Right cardiac atrium (tissue), 5 donors: Measurements from ENCODE around the gene VWA7. TPM values are rescaled to one million over a fixed set of nuclear protein-coding genes. Genes with fewer than 3 reads are reported as not detected.
"Not testable (repeated sequence)": the region's sequence is repeated elsewhere in the genome, so short reads cannot be mapped to it uniquely, and the experiment has no call there.

Source experiments
- ATAC-seq, 2 donors: fragments of 200-7000 bp; cut with Tn5 transposase; one replicate each; pipeline versions ENCODE4 v1.8.0 to v1.9.1; 2020; ENCODE audit warnings: moderate library complexity in 2 of 2, mild to moderate bottlenecking in 1 of 2
- DNase-seq, 3 donors: peaks; one replicate each; pipeline ENCODE4 v3.0.0-alpha.2; 2020
- H3K27ac ChIP-seq: one replicate; pipeline ENCODE4 v1.5.1; 2013; ENCODE audit warnings: mild to moderate bottlenecking, low read length, control low read depth, moderate library complexity
- H3K27me3 ChIP-seq: one replicate; pipeline ENCODE4 v1.6.1; 2013; ENCODE audit not compliant: control insufficient read depth, insufficient read depth
- H3K4me1 ChIP-seq: one replicate; pipeline ENCODE4 v1.6.1; 2013; ENCODE audit warnings: low read length; ENCODE audit not compliant: control insufficient read depth, insufficient read depth
- H3K4me3 ChIP-seq: one replicate; pipeline ENCODE4 v1.5.1; 2013; ENCODE audit warnings: low read length, control low read depth
- H3K9me3 ChIP-seq: one replicate; pipeline ENCODE4 v1.6.1; 2013; ENCODE audit warnings: low read length; ENCODE audit not compliant: control insufficient read depth
- WGBS: extraction: QIAGEN DNeasy Blood & Tissue Kit; methylation state at CpG from one replicate; pipeline ENCODE4 v1.1.7; 2013; 5-methylcytosine and 5-hydroxymethylcytosine counted together
- intact Hi-C, 4 donors: fragments of 100-400 bp; cut with DNase I; formaldehyde crosslinking; loops; one replicate each; pipeline versions ENCODE4 v1.11.0 to v1.14.0; 2022 to 2023
- polyA plus RNA-seq: library from polyadenylated mRNA; stranded (reverse); fragments of 200-250 nt; gene quantifications from one replicate; pipeline ENCODE4 v1.2.3, GENCODE V29; 2013
- total RNA-seq, 4 donors: library from RNA; stranded (reverse); fragmentation: NEBNext Ultra II Directional; extraction: Animal tissue kit (Norgen Biotek cat#: 25700); gene quantifications; one replicate each; pipeline ENCODE4 v1.2.1, GENCODE V29; 2021
- donor health status: healthy with polysubstance abuse.
- donor health status: DM: no; HTN: yes; CAD: no.
- donor health status: DM: no; HTN: no; CAD: no.
- donor health status: DM: no; HTN: yes; CAD: no; lungs with severe emphysema.
- donor health status: DM: yes; HTN: yes; CAD: no.

VWA7 gene
- total and polyA plus RNA-seq, 5 donors = 3.2 to 12.8 (median 7.0) TPM

DNA sequence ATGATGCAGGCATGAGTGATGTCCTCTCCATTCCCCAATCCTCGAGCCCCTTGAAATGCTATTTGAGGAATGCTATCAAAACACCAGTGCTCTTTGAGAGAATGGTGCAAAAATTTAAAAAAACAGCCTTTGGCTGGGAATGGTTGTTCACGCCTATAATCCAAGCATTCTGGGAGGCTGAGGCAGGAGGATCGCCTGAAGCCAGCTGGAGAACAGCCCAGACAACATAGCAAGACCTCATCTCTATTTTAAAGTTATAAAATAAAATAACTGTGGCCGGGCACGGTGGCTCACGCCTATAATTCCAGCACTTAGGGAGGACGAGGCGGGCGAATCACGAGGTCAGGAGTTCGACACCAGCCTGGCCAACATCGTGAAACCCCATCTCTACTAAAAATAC lies 22.7 kb upstream of the VWA7 start:
- Histone ChIP-seq H3K9me3 (no peaks in the 10 kb centered on the region), H3K4me3 (no peak overlapping the region), H3K27me3 (no peaks in the 10 kb centered on the region), H3K4me1 (no peaks in the 10 kb centered on the region), H3K27ac (no peak overlapping the region)
- DNase-seq = peak in 1 of 3 donors; percentile 54
- WGBS = 75% methylated on average over 12 of the region's 12 CpGs
- intact Hi-C loops = no loop called here
- ATAC-seq = no peak

DNA sequence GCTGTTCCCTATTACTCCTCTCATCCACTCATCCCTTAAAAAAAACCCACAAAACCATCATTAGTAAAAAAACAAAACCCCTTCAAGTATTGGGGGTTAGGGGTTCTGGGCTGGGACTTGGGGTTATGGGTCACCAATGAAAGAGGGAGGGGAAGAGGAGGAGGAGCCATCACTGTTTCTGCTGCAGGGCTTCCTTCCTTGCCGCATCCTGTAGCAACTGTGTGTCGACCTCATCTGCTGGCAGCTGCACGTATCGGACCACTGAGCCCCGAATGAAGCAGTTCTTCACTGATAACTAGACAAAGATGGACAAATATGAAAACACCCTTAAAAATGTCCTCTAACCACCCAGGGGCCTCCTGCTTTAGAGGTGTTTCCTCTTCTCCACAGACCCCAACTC lies 20.5 kb upstream of the VWA7 start:
- H3K27ac ChIP-seq = no peak overlapping the region
- no peaks in the 10 kb centered on the region for H3K4me1 ChIP-seq
- ATAC-seq = no peak
- no peak overlapping the region for H3K4me3 ChIP-seq
- 43% methylated on average over 5 of the region's 5 CpGs for WGBS
- intact Hi-C loops = no loop called here
- no peaks in the 10 kb centered on the region for H3K27me3 ChIP-seq
- H3K9me3 ChIP-seq = no peaks in the 10 kb centered on the region
- DNase-seq = peak in 2 of 3 donors; percentile 7 to 41

- DNase-seq (no peak), ATAC-seq (no peak)
- Histone ChIP-seq H3K27ac (no peak overlapping the region), H3K27me3 (no peaks in the 10 kb centered on the region), H3K4me3 (no peak overlapping the region), H3K4me1 (no peaks in the 10 kb centered on the region), H3K9me3 (no peaks in the 10 kb centered on the region)
- intact Hi-C loops = no loop called here
- 75% methylated on average over 2 of the region's 2 CpGs for WGBS
Observed at GRCh38 chr6:31796993-31797385, 19.9 kb upstream of the VWA7 start.

GRCh38 chr6:31795616-31796298 lies 18.6 kb upstream of the VWA7 start, which contains the start of gene VARS1:
TSS of gene VARS1 (minus strand) at chr6:31795752. CDS start at chr6:31795217, 535 bp downstream.
- peak; percentile 95 to 98 (median 97) for DNase-seq
- ATAC-seq = peak; percentile 93 to 95
- WGBS = under 1% methylated on average over 75 of the region's 75 CpGs
- intact Hi-C loops = no loop called here
- no peaks in the 10 kb centered on the region for H3K4me1 ChIP-seq
- peak within 1 kb of the TSS; percentile 91 for H3K27ac ChIP-seq
- peak within 1 kb of the TSS; percentile 69 for H3K4me3 ChIP-seq
- H3K27me3 ChIP-seq = no peaks in the 10 kb centered on the region
- H3K9me3 ChIP-seq = no peaks in the 10 kb centered on the region

GRCh38 chr6:31794866-31795615 lies 17.9 kb upstream of the VWA7 start:
- Histone ChIP-seq H3K9me3 (no peaks in the 10 kb centered on the region), H3K4me1 (no peaks in the 10 kb centered on the region), H3K4me3 (peak overlapping the region; percentile 69), H3K27me3 (no peaks in the 10 kb centered on the region), H3K27ac (peak overlapping the region; percentile 91)
- DNase-seq = peak in 1 of 3 donors; percentile 61
- intact Hi-C loops = loop anchor here in 1 of 4 donors (5.0 kb wide), 1 partner anchor 53 kb away; the partner anchor contains the start of gene MSH5
- ATAC-seq = peak; percentile 14 to 19
- WGBS = under 1% methylated on average over 44 of the region's 44 CpGs

- intact Hi-C loops = loop anchor here in 1 of 4 donors (5.0 kb wide), 1 partner anchor 52 kb away; the partner anchor contains the start of gene MSH5
- no peak for ATAC-seq
- H3K27me3 ChIP-seq = no peaks in the 10 kb centered on the region
- H3K4me1 ChIP-seq = no peaks in the 10 kb centered on the region
- peak overlapping the region; percentile 69 for H3K4me3 ChIP-seq
- H3K27ac ChIP-seq = no peak overlapping the region
- DNase-seq = no peak
- H3K9me3 ChIP-seq = no peaks in the 10 kb centered on the region
- 18% methylated on average over 7 of the region's 7 CpGs for WGBS
Observed at GRCh38 chr6:31794294-31794865, 17.3 kb upstream of the VWA7 start.

- intact Hi-C loops = loop anchor here in 1 of 4 donors (5.0 kb wide), 1 partner anchor 52 kb away; the partner anchor contains the start of gene MSH5
- H3K4me3 ChIP-seq, H3K27ac ChIP-seq, H3K4me1 ChIP-seq, ATAC-seq, H3K27me3 ChIP-seq, H3K9me3 ChIP-seq: not testable (repeated sequence)
- peak in 1 of 3 donors; percentile 7 for DNase-seq
- WGBS = 89% methylated on average over 6 of the region's 6 CpGs
Observed at GRCh38 chr6:31793927-31794245, 16.8 kb upstream of the VWA7 start.

DNA sequence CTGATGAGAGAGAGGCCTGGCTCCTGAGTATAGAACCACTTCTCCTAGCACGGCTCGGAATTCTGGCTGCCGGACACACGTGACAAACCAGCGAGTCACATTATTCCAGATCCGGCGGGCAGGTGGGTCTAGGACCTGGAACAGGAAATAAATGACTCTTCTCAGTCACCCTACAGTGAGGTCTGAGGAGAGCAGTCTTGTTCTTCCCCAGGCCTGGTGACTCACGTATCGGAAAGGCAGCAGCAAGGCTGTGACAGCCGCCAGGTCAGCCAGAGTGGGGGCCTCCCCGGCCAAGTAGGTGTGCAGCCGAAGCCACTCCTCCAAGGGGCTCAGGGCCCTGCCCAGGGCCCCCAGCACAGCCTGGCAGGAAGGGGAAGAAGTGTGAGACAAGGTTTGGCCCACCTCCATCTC lies 15.6 kb upstream of the VWA7 start:
- H3K9me3 ChIP-seq = no peaks in the 10 kb centered on the region
- no peaks in the 10 kb centered on the region for H3K4me1 ChIP-seq
- no peak for ATAC-seq
- no peak overlapping the region for H3K27ac ChIP-seq
- no peak overlapping the region for H3K4me3 ChIP-seq
- H3K27me3 ChIP-seq = no peaks in the 10 kb centered on the region
- 90% methylated on average over 12 of the region's 12 CpGs for WGBS
- peak in 2 of 3 donors; percentile 27 to 46 for DNase-seq
- intact Hi-C loops = loop anchor here in 1 of 4 donors (5.0 kb wide), 1 partner anchor 50 kb away; the partner anchor contains the start of gene MSH5

DNA sequence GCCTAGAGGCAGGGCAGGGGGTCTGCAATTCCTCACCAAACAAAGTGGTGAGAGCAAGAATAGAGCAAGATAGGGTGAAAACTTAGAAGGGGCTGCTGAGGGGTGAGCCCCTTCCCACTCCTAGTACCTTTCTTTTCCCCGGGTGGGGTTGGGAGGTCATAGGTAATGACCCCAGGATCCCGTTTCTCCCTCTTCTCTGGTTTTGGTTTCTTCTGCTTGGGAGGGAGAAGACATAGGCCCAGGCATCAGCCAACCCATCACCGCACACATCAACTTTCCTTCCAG lies 14.9 kb upstream of the VWA7 start:
- intact Hi-C loops = loop anchor here in 1 of 4 donors (5.0 kb wide), 1 partner anchor 50 kb away; the partner anchor contains the start of gene MSH5
- 77% methylated on average over 3 of the region's 3 CpGs for WGBS
- peak in 1 of 3 donors; percentile 3 for DNase-seq
- H3K4me3 ChIP-seq = no peak overlapping the region
- H3K27ac ChIP-seq = no peak overlapping the region
- H3K27me3 ChIP-seq = no peaks in the 10 kb centered on the region
- no peaks in the 10 kb centered on the region for H3K9me3 ChIP-seq
- no peaks in the 10 kb centered on the region for H3K4me1 ChIP-seq
- ATAC-seq = no peak

GRCh38 chr6:31791324-31792089 lies 14.4 kb upstream of the VWA7 start:
- Histone ChIP-seq H3K4me1 (no peaks in the 10 kb centered on the region), H3K27me3 (no peaks in the 10 kb centered on the region), H3K9me3 (no peaks in the 10 kb centered on the region), H3K27ac (no peak overlapping the region), H3K4me3 (no peak overlapping the region)
- intact Hi-C loops = loop anchor here in 1 of 4 donors (5.0 kb wide), 1 partner anchor 49 kb away; the partner anchor contains the start of gene MSH5
- peak; percentile 47 to 61 (median 60) for DNase-seq
- 62% methylated on average over 12 of the region's 12 CpGs for WGBS
- ATAC-seq = no peak
